PC-3 (cell line): ENCODE measurements around the gene CDK5. TPM values are rescaled to one million over a fixed set of nuclear protein-coding genes. Genes with fewer than 3 reads are reported as not detected.

Source experiments
- ATAC-seq: fragments of 200-7000 bp; cut with Tn5 transposase; 2 replicates; pipeline ENCODE4 v1.9.1; 2020; ENCODE audit warnings: mild to moderate bottlenecking, moderate library complexity
- BruUV-seq: library from RNA; stranded (reverse); fragments of 400-500 nt; replicated peaks from 2 replicates; lab custom pipeline; 2021; lab: Mats Ljungman, UMichigan
- CTCF ChIA-PET: fragments of 300-600 bp; sonication (Branson Sonifier 250); formaldehyde crosslinking; loops from one replicate; lab custom pipeline; 2022; ENCODE audit warnings: antibody characterized with exemption; lab: Charles Lee
- POLR2A ChIA-PET: fragments of 300-600 bp; sonication (Branson Sonifier 250); formaldehyde crosslinking; loops from one replicate; lab custom pipeline; 2022; ENCODE audit warnings: antibody characterized with exemption; ENCODE audit not compliant: unreplicated experiment; lab: Charles Lee
- DNase-seq: peaks from one replicate; pipeline ENCODE4 v3.0.0-alpha.2; 2015
- H2AFZ ChIP-seq: fragments of 300-600 bp; sonication (generic); 2 replicates; pipeline ENCODE4 v1.6.0; 2016; ENCODE audit warnings: antibody characterized with exemption, low read length
- H3F3A ChIP-seq: fragments of 300-600 bp; sonication (generic); one replicate; pipeline ENCODE4 v1.6.0; 2017; ENCODE audit warnings: antibody characterized with exemption, low read length, control low read depth, mild to moderate bottlenecking; ENCODE audit not compliant: unreplicated experiment
- H3K27ac ChIP-seq: fragments of 300-600 bp; sonication (generic); 2 replicates; pipeline ENCODE4 v1.5.1; 2016; ENCODE audit warnings: mild to moderate bottlenecking, low read length
- H3K27me3 ChIP-seq: fragments of 300-600 bp; sonication (generic); 2 replicates; pipeline ENCODE4 v1.6.1; 2016; ENCODE audit warnings: low read length, mixed read lengths
- H3K36me3 ChIP-seq: fragments of 300-600 bp; sonication (generic); 2 replicates; pipeline ENCODE4 v1.6.1; 2016; ENCODE audit warnings: low read depth, mixed run types, low read length, mixed read lengths
- H3K4me1 ChIP-seq: fragments of 300-600 bp; sonication (generic); 2 replicates; pipeline ENCODE4 v1.5.1; 2016; ENCODE audit warnings: low read length; ENCODE audit not compliant: insufficient read depth
- H3K4me2 ChIP-seq: fragments of 300-600 bp; sonication (generic); 2 replicates; pipeline ENCODE4 v1.6.0; 2016; ENCODE audit warnings: low read length
- H3K4me3 ChIP-seq: fragments of 300-600 bp; sonication (generic); 2 replicates; pipeline ENCODE4 v1.5.1; 2016; ENCODE audit warnings: mild to moderate bottlenecking, low read length, mixed read lengths
- H3K79me2 ChIP-seq: fragments of 300-600 bp; sonication (generic); 2 replicates; pipeline ENCODE4 v1.6.1; 2017; ENCODE audit warnings: low read length, mixed read lengths
- H3K9ac ChIP-seq: fragments of 300-600 bp; sonication (generic); 2 replicates; pipeline ENCODE4 v1.6.0; 2016; ENCODE audit warnings: mild to moderate bottlenecking, low read length
- H3K9me2 ChIP-seq: fragments of 300-600 bp; sonication (generic); replicated peaks from 2 replicates; pipeline ENCODE4 v1.6.1; 2016; ENCODE audit warnings: mixed run types, low read length, mixed read lengths
- H3K9me3 ChIP-seq: fragments of 300-600 bp; sonication (generic); 2 replicates; pipeline ENCODE4 v1.6.1; 2016; ENCODE audit warnings: low read length, mixed read lengths
- H4K20me1 ChIP-seq: fragments of 300-600 bp; sonication (generic); 2 replicates; pipeline ENCODE4 v1.6.1; 2016; ENCODE audit warnings: low read length, mixed read lengths
- CTCF ChIP-seq: fragments of 300-600 bp; sonication (generic); conservative IDR thresholded peaks from 2 replicates; pipeline ENCODE4 v1.5.1; 2017; ENCODE audit warnings: antibody characterized with exemption, low read depth, mild to moderate bottlenecking, low read length
- EZH2 ChIP-seq: fragments of 300-600 bp; sonication (generic); IDR thresholded peaks from one replicate; pipeline ENCODE4 v1.6.1; 2017; ENCODE audit warnings: antibody characterized with exemption, mild to moderate bottlenecking, low read length; ENCODE audit not compliant: unreplicated experiment
- EZH2phosphoT487 ChIP-seq: fragments of 300-600 bp; sonication (generic); IDR thresholded peaks from 2 replicates; pipeline ENCODE4 v1.6.1; 2018; ENCODE audit warnings: mild to moderate bottlenecking, antibody characterized with exemption, low read length, borderline replicate concordance
- intact Hi-C: fragments of 100-400 bp; cut with micrococcal nuclease; formaldehyde crosslinking; loops from 2 replicates; pipeline ENCODE4 v1.9.0; 2023
- total RNA-seq: library from RNA; depleted of rRNA; stranded (reverse); fragments of >200 nt; gene quantifications from 2 replicates; pipeline ENCODE4 v1.2.3, GENCODE V29; 2014

Gene CDK5
- total RNA-seq, 1 experiment from 2014 or later = 40.1 TPM

- DNase-seq = no peak
- CTCF ChIA-PET = no interaction called here
- Histone ChIP-seq H3K27ac (no peak overlapping the region), H3K79me2 (peaks cover 41% of the 10 kb centered on the region), H3K4me2 (no peak overlapping the region), H3K9ac (no peak overlapping the region), H4K20me1 (no peaks in the 10 kb centered on the region), H3K27me3 (no peaks in the 10 kb centered on the region), H3F3A (no peaks in the 10 kb centered on the region), H3K4me1 (peaks cover 27% of the 10 kb centered on the region), H3K9me2 (no peaks in the 10 kb centered on the region), H3K4me3 (no peak overlapping the region), H3K9me3 (no peaks in the 10 kb centered on the region), H2AFZ (no peak overlapping the region), H3K36me3 (peaks cover 11% of the 10 kb centered on the region; the same call in 1 of the 2 replicates)
- no peak for ATAC-seq
- intact Hi-C loops = loop anchor here (5.0 kb wide), 1 partner anchor 34 kb away; no protein-coding TSS in a partner anchor
- BruUV-seq = no TSS peak
- POLR2A ChIA-PET = no interaction called here
- TF ChIP-seq EZH2phosphoT487 (no peak), CTCF (no peak), EZH2 (no peak)
Observed at GRCh38 chr7:151078233-151079040, 20.7 kb upstream of the CDK5 start.

- ChIA-PET CTCF (interaction anchor here (0.7 kb wide), 1 partner anchor 10 kb away, joined by 3 read pairs; no protein-coding TSS in a partner anchor), POLR2A (no interaction called here)
- ATAC-seq = no peak
- Histone ChIP-seq H2AFZ (no peak overlapping the region), H3K36me3 (peaks cover 11% of the 10 kb centered on the region; the same call in 1 of the 2 replicates), H3K9me3 (no peaks in the 10 kb centered on the region), H3K4me1 (peaks cover 27% of the 10 kb centered on the region), H3K9me2 (no peaks in the 10 kb centered on the region), H3K9ac (no peak overlapping the region), H3F3A (no peaks in the 10 kb centered on the region), H4K20me1 (no peaks in the 10 kb centered on the region), H3K79me2 (peaks cover 38% of the 10 kb centered on the region), H3K27me3 (no peaks in the 10 kb centered on the region), H3K4me3 (no peak overlapping the region), H3K27ac (no peak overlapping the region), H3K4me2 (no peak overlapping the region)
- DNase-seq = no peak
- BruUV-seq = no TSS peak
- intact Hi-C loops = loop anchor here (5.0 kb wide), 1 partner anchor 35 kb away; no protein-coding TSS in a partner anchor
- no peak for TF ChIP-seq EZH2
- TF ChIP-seq CTCF = no peak
- TF ChIP-seq EZH2phosphoT487 = no peak
Observed at GRCh38 chr7:151077705-151078232, 20.1 kb upstream of the CDK5 start.
